HFF-Myc (cell line): Measurements from ENCODE around the gene ZKSCAN8.
A peak's percentile ranks its signal among the peaks of the same experiment; 100 is the strongest.

ENCODE experiments used
- DNase-seq: peaks from one replicate; pipeline ENCODE4 v3.0.0-alpha.2; 2011; ENCODE audit warnings: low read depth; ENCODE audit errors: extremely low read depth
- H3K4me3 ChIP-seq: replicated peaks from 2 replicates; pipeline ENCODE4 v1.5.1; 2011; ENCODE audit warnings: low read depth, mild to moderate bottlenecking, control low read depth, low read length
- CTCF ChIP-seq: IDR thresholded peaks from 2 replicates; pipeline ENCODE4 v1.5.1; 2012; ENCODE audit warnings: mild to moderate bottlenecking, low read depth, low read length, control low read depth; ENCODE audit errors: missing control alignments

Gene ZKSCAN8

GRCh38 chr6:28203201-28203600 is 61.5 kb downstream of the ZKSCAN8 start:
- TF ChIP-seq CTCF = no peak
- DNase-seq = no peak
- no peak overlapping the region for H3K4me3 ChIP-seq

- DNase-seq = no peak
- no peak for TF ChIP-seq CTCF
- no peak overlapping the region for H3K4me3 ChIP-seq
These were observed 64.2 kb downstream of the ZKSCAN8 start for GRCh38 chr6:28205879-28206278.

- TF ChIP-seq CTCF = no peak
- DNase-seq = no peak
- no peak overlapping the region for H3K4me3 ChIP-seq
These were observed 64.8 kb downstream of the ZKSCAN8 start for GRCh38 chr6:28206527-28206926.

GRCh38 chr6:28206928-28207509 is 65.3 kb downstream of the ZKSCAN8 start:
- TF ChIP-seq CTCF = no peak
- no peak for DNase-seq
- peak overlapping the region; percentile 40 for H3K4me3 ChIP-seq

GRCh38 chr6:28207510-28208110 is 65.9 kb downstream of the ZKSCAN8 start:
- peak overlapping the region; percentile 40 for H3K4me3 ChIP-seq
- TF ChIP-seq CTCF = no peak
- no peak for DNase-seq

GRCh38 chr6:28208111-28208659 is 66.5 kb downstream of the ZKSCAN8 start:
- DNase-seq = no peak
- H3K4me3 ChIP-seq = peak overlapping the region; percentile 40
- TF ChIP-seq CTCF = no peak
